ENCODE data around the gene CRYBG2. TPM values are rescaled to one million over a fixed set of nuclear protein-coding genes. Genes with fewer than 3 reads are reported as not detected.
A peak's percentile ranks its signal among the peaks of the same experiment; 100 is the strongest.

Gene CRYBG2
- total and polyA plus RNA-seq, 12 donors = 0.03 to 0.64 TPM; not detected in 10

GRCh38 chr1:26368486-26368885 is 14.6 kb upstream of the CRYBG2 start:
- WGBS, 2 donors = 90 to 92% methylated on average over 3 of the region's 3 CpGs
- no peak overlapping the region for H3K4me3 ChIP-seq
- peaks cover 0 to 23% (median 0%) of the 10 kb centered on the region in 9 donors for H3K4me1 ChIP-seq
- no peak for TF ChIP-seq CTCF (IDR thresholded peaks at IDR 0.05)
- ATAC-seq (no peak), DNase-seq (no peak)
- H3K27me3 ChIP-seq = peaks cover 0 to 66% (median 28%) of the 10 kb centered on the region in 7 donors
- H3K9me3 ChIP-seq = no peaks in the 10 kb centered on the region
- no peaks in the 10 kb centered on the region for H3K36me3 ChIP-seq
- H3K27ac ChIP-seq = no peak overlapping the region
- intact Hi-C loops (cut with DNase I) = no loop called here

- intact Hi-C loops (cut with DNase I) = no loop called here
- no peak for DNase-seq
- H3K4me1 ChIP-seq = peaks cover 0 to 20% (median 0%) of the 10 kb centered on the region in 9 donors
- H3K9me3 ChIP-seq = no peaks in the 10 kb centered on the region
- 68 to 85% methylated on average over 4 of the region's 4 CpGs for whole genome bisulfite sequencing, 2 donors
- H3K27ac ChIP-seq = no peak overlapping the region
- TF ChIP-seq CTCF (IDR thresholded peaks at IDR 0.05) = no peak
- no peak overlapping the region for H3K4me3 ChIP-seq
- H3K27me3 ChIP-seq = peaks cover 0 to 66% (median 33%) of the 10 kb centered on the region in 7 donors
- no peaks in the 10 kb centered on the region for H3K36me3 ChIP-seq
- no peak for ATAC-seq
These were observed 14.1 kb upstream of the CRYBG2 start for GRCh38 chr1:26368006-26368405.

- peak in 2 of 8 donors; percentile 5 to 29 for ATAC-seq
These were observed 13.5 kb upstream of the CRYBG2 start for GRCh38 chr1:26367441-26367840.

GRCh38 chr1:26364956-26365355 is 11.0 kb upstream of the CRYBG2 start:
- intact Hi-C loops (cut with DNase I) = loop anchor here in 2 of 10 donors (5.0 kb wide), 2 partner anchors 258 to 263 kb away; no protein-coding TSS in a partner anchor
- H3K36me3 ChIP-seq = no peaks in the 10 kb centered on the region
- 26 to 37% methylated on average over 9 of the region's 9 CpGs for WGBS, 2 donors
- H3K27ac ChIP-seq = no peak overlapping the region
- H3K4me1 ChIP-seq = peaks cover 0 to 19% (median 10%) of the 10 kb centered on the region in 9 donors
- DNase-seq (no peak), ATAC-seq (peak in 1 of 8 donors; percentile 38)
- H3K9me3 ChIP-seq = no peaks in the 10 kb centered on the region
- H3K4me3 ChIP-seq = no peak overlapping the region
- no peak for TF ChIP-seq CTCF (IDR thresholded peaks at IDR 0.05)
- peaks cover 14 to 88% (median 57%) of the 10 kb centered on the region in 7 donors for H3K27me3 ChIP-seq

More at GRCh38 chr1:26367441-26367840, 13.5 kb upstream of the CRYBG2 start:
- 88% methylated on average over 6 of the region's 6 CpGs for WGBS, 2 donors
- Histone ChIP-seq H3K27me3 (peaks cover 0 to 68% (median 39%) of the 10 kb centered on the region in 7 donors), H3K4me1 (peaks cover 0 to 14% (median 0%) of the 10 kb centered on the region in 9 donors), H3K9me3 (no peaks in the 10 kb centered on the region), H3K4me3 (no peak overlapping the region), H3K36me3 (no peaks in the 10 kb centered on the region), H3K27ac (no peak overlapping the region)
- no peak for DNase-seq
- intact Hi-C loops (cut with DNase I) = no loop called here
- no peak for TF ChIP-seq CTCF (IDR thresholded peaks at IDR 0.05)
